H1 (cell line): ENCODE measurements around the gene FSTL4.

Experiments used
- CTCF ChIP-seq, 3 experiments: IDR thresholded peaks; 1 replicate in 2 of 3; 2 replicates in 1 of 3; pipeline versions ENCODE4 v1.5.1 to v1.6.1; 2011; ENCODE audit warnings: low read length in 3 of 3, mild to moderate bottlenecking in 3 of 3, inconsistent platforms in 2 of 3, low read depth in 1 of 3, moderate library complexity in 1 of 3; ENCODE audit not compliant: insufficient read depth in 1 of 3; ENCODE audit errors: control extremely low read depth in 1 of 3
- RXRA ChIP-seq: IDR thresholded peaks from 2 replicates; pipeline ENCODE4 v1.6.1; 2011; ENCODE audit warnings: low read depth, mild to moderate bottlenecking, low read length, moderate library complexity; ENCODE audit not compliant: insufficient read depth

GRCh38 chr5:133275631-133276030 lies 336.7 kb downstream of the FSTL4 start:
- no peak for TF ChIP-seq CTCF (IDR thresholded peaks at IDR 0.05; ENCODE audit: control extremely low read depth in 1 of 3, insufficient read depth in 1 of 3, low read depth in 1 of 3, low read length in 3 of 3)
- no peak for TF ChIP-seq RXRA
